GM10266 (cell line): ENCODE measurements around the gene PTPRM.

Experiments
- DNase-seq: peaks from one replicate; pipeline ENCODE4 v3.0.0; 2012; ENCODE audit errors: extremely low spot score
- TF ChIP-seq, protein P1 (sequence below): IDR thresholded peaks from 2 replicates; pipeline ENCODE4 v1.5.1; 2012; ENCODE audit warnings: mild to moderate bottlenecking, low read depth; ENCODE audit not compliant: control insufficient read depth, insufficient read depth; ENCODE audit errors: missing control alignments

The PTPRM gene

GRCh38 chr18:8354304-8354703 lies 787.2 kb downstream of the PTPRM start:
- TF ChIP-seq, protein P1, sequence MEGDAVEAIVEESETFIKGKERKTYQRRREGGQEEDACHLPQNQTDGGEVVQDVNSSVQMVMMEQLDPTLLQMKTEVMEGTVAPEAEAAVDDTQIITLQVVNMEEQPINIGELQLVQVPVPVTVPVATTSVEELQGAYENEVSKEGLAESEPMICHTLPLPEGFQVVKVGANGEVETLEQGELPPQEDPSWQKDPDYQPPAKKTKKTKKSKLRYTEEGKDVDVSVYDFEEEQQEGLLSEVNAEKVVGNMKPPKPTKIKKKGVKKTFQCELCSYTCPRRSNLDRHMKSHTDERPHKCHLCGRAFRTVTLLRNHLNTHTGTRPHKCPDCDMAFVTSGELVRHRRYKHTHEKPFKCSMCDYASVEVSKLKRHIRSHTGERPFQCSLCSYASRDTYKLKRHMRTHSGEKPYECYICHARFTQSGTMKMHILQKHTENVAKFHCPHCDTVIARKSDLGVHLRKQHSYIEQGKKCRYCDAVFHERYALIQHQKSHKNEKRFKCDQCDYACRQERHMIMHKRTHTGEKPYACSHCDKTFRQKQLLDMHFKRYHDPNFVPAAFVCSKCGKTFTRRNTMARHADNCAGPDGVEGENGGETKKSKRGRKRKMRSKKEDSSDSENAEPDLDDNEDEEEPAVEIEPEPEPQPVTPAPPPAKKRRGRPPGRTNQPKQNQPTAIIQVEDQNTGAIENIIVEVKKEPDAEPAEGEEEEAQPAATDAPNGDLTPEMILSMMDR: no peak

GRCh38 chr18:8356001-8356400 lies 788.9 kb downstream of the PTPRM start:
- DNase-seq: no peak

More at GRCh38 chr18:8354304-8354703, 787.2 kb downstream of the PTPRM start:
- no peak for DNase-seq

DNA sequence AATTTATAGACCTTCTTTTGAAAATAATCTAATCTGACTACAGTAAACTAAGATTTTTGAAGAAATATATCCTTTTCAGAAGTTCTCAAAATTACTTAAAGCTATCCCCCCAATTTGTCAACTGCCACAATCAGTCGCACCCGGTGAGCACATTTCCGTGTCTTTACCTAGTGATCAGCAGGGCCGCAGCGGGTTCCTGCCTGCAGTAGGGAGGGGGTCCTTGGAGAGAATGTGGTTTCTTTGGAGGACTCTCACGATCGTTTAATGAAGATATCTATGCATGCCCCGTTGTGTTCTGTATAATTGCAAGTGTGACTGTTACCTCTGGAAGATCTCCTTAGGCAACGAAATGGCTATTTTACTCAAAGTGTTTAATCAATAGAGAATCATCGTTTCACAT lies 790.2 kb downstream of the PTPRM start:
- TF ChIP-seq, protein P1: no peak
- no peak for DNase-seq

More at GRCh38 chr18:8356001-8356400, 788.9 kb downstream of the PTPRM start:
- TF ChIP-seq, protein P1: no peak

- no peak for DNase-seq
- TF ChIP-seq, protein P1: no peak
Measured at GRCh38 chr18:8358033-8358765, 791.1 kb downstream of the PTPRM start.

DNA sequence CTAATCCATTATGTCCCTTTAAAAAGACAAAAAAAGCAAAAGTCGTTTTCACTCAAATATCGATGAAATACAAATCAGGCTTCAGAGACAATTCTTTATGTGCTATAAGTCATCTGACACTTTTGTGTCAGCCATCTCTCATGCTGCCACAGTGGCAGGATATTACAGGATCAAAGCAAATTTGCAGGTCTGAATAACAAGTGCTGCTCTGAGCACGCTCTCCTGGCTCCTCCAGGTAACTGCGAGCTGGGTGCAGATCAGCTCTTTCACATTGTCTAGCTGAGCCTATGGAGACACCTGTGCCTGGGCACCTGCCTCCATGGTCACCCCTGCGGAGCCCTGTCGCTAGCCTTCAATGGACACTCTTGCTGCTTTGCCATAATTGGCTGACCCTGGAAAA lies 792.0 kb downstream of the PTPRM start:
- no peak for DNase-seq

DNA sequence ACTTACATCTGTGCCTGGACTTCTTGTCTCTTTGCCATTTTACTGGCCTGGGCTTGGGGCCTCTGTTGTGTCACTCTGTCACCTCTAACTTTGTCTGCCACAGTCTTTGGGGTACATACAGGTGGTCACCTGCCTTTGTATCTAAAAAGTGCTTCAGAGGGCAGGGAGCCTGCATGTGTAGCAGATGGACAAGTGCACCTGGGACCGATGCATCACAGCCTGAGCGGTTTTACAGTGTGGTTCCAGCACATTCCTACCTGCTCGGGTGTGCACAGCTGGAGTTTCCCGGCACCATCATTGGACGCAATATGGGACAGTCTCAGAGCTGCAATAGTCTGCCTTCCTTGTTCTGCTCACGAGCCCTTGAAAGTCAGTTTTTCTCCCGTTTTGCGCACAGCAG lies 792.4 kb downstream of the PTPRM start:
- no peak for DNase-seq
- TF ChIP-seq, protein P1: no peak

More for the DNA sequence above, 792.0 kb downstream of the PTPRM start:
- TF ChIP-seq, protein P1: no peak

DNA sequence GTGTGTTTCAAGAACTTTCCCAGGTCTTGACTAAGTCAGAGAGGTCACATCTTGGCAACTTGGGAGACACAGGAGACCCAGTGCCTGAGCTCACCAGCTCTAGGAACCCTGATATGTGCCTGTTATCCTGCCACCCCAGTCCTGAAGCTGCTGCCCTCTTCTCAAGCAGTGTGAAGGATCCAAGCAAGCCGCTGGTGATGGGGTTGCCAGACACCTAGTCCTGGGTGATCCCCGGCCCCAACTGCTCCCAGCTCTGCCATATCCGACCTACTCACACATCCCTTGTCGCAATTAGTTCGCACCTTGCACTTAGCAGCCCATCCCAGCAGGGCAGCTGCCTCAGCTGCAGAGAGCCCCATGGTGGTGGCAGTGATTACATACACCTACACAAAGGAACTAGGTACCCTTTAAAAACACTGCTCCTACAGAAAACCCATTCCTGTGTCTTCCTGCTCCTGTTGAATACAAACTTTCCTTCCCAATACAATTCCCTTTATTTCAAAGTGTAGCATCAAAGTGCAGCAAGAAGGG lies 794.9 kb downstream of the PTPRM start:
- TF ChIP-seq, protein P1: no peak
- no peak for DNase-seq
